OCI-LY7 (cell line): ENCODE data around the gene NTM. TPM values are rescaled to one million over a fixed set of nuclear protein-coding genes. Genes with fewer than 3 reads are reported as not detected.

Experiments
- BruUV-seq: library from RNA; stranded (reverse); fragments of 400-500 nt; replicated peaks from 2 replicates; lab custom pipeline; 2021; lab: Mats Ljungman, UMichigan
- CTCF ChIA-PET: fragments of 300-600 bp; sonication (Branson Sonifier 250); formaldehyde crosslinking; loops from one replicate; lab custom pipeline; 2022; ENCODE audit warnings: antibody characterized with exemption; ENCODE audit not compliant: unreplicated experiment; lab: Charles Lee
- POLR2A ChIA-PET: fragments of 300-600 bp; sonication (Branson Sonifier 250); formaldehyde crosslinking; loops from one replicate; lab custom pipeline; 2022; ENCODE audit warnings: antibody characterized with exemption; lab: Charles Lee
- DNase-seq: peaks from one replicate; pipeline ENCODE4 v3.0.0-alpha.2; 2015; ENCODE audit warnings: low spot score
- H2AFZ ChIP-seq: fragments of 200-600 bp; sonication (generic), shearing (Covaris generic); 2 replicates; pipeline ENCODE4 v1.6.1; 2014; ENCODE audit warnings: mild to moderate bottlenecking, antibody characterized with exemption, low read length, moderate library complexity
- H3K27ac ChIP-seq: fragments of 200-600 bp; sonication (generic); 2 replicates; pipeline ENCODE4 v1.5.1; 2014; ENCODE audit warnings: mixed run types, low read depth, mild to moderate bottlenecking, moderate library complexity, low read length, inconsistent platforms; ENCODE audit not compliant: poor library complexity, severe bottlenecking
- H3K36me3 ChIP-seq: fragments of 200-600 bp; sonication (generic); 2 replicates; pipeline ENCODE4 v1.6.1; 2014; ENCODE audit warnings: mild to moderate bottlenecking, antibody characterized with exemption, low read length, moderate library complexity, mixed read lengths; ENCODE audit not compliant: insufficient read depth
- H3K4me1 ChIP-seq: fragments of 200-600 bp; sonication (generic); 2 replicates; pipeline ENCODE4 v1.5.1; 2014; ENCODE audit warnings: mild to moderate bottlenecking, low read length; ENCODE audit not compliant: insufficient read depth, poor library complexity, severe bottlenecking
- H3K4me2 ChIP-seq: fragments of 200-600 bp; sonication (generic); 2 replicates; pipeline ENCODE4 v1.6.1; 2014; ENCODE audit warnings: mild to moderate bottlenecking, low read length
- H3K4me3 ChIP-seq: fragments of 200-600 bp; sonication (generic); 2 replicates; pipeline ENCODE4 v1.5.1; 2014; ENCODE audit warnings: mild to moderate bottlenecking, low read depth, low read length; ENCODE audit not compliant: poor library complexity, severe bottlenecking
- H3K79me2 ChIP-seq: fragments of 200-600 bp; sonication (generic); 2 replicates; pipeline ENCODE4 v1.6.1; 2016; ENCODE audit warnings: low read depth, mild to moderate bottlenecking, low read length, moderate library complexity, mixed read lengths; ENCODE audit not compliant: insufficient read depth
- H3K9me2 ChIP-seq: fragments of 200-600 bp; sonication (generic); 2 replicates; pipeline ENCODE4 v1.6.1; 2016; ENCODE audit warnings: mild to moderate bottlenecking, low read length, mixed read lengths; ENCODE audit not compliant: insufficient read depth
- H3K9me3 ChIP-seq: fragments of 200-600 bp; sonication (generic); 2 replicates; pipeline ENCODE4 v1.6.1; 2014; ENCODE audit warnings: mild to moderate bottlenecking, mixed run types, low read length, mixed read lengths
- H4K20me1 ChIP-seq: fragments of 200-600 bp; sonication (generic); 2 replicates; pipeline ENCODE4 v1.6.1; 2014; ENCODE audit warnings: mild to moderate bottlenecking, antibody characterized with exemption, low read length, moderate library complexity, mixed read lengths; ENCODE audit not compliant: insufficient read depth
- CTCF ChIP-seq: fragments of 200-600 bp; sonication (generic); conservative IDR thresholded peaks from 2 replicates; pipeline ENCODE4 v1.5.1; 2014; ENCODE audit warnings: mild to moderate bottlenecking, antibody characterized with exemption, low read length, moderate library complexity, mixed read lengths
- EZH2phosphoT487 ChIP-seq: fragments of 200-600 bp; sonication (generic); IDR thresholded peaks from 2 replicates; pipeline ENCODE4 v1.6.1; 2018; ENCODE audit warnings: low read depth, borderline replicate concordance, mild to moderate bottlenecking, mixed run types, antibody characterized with exemption, low read length, moderate library complexity, mixed read lengths
- intact Hi-C: fragments of 100-400 bp; cut with micrococcal nuclease; formaldehyde crosslinking; loops from one replicate; pipeline ENCODE4 v1.10.0; 2022; ENCODE audit not compliant: unreplicated experiment
- total RNA-seq, 2 experiments: library from RNA; depleted of rRNA in 1 of 2; stranded (reverse); fragments of >200 nt in 1 of 2; shearing (Covaris generic) in 1 of 2; gene quantifications; 2 replicates each; pipeline ENCODE4 v1.2.3, GENCODE V29; 2014 to 2022

The NTM gene
- total RNA-seq, 2 experiments from 2014 or later = not detected

GRCh38 chr11:131739243-131739882, 368.9 kb downstream of the NTM start:
- Histone ChIP-seq H3K4me1 (no peaks in the 10 kb centered on the region), H3K36me3 (no peaks in the 10 kb centered on the region), H3K4me3 (no peak overlapping the region), H4K20me1 (no peaks in the 10 kb centered on the region), H3K27ac (no peak overlapping the region), H3K4me2 (no peak overlapping the region), H3K79me2 (no peaks in the 10 kb centered on the region), H3K9me3 (no peaks in the 10 kb centered on the region), H3K9me2 (no peaks in the 10 kb centered on the region), H2AFZ (no peak overlapping the region)
- DNase-seq = no peak
- ChIA-PET CTCF (no interaction called here), POLR2A (no interaction called here)
- TF ChIP-seq EZH2phosphoT487 = no peak
- TF ChIP-seq CTCF = no peak
- no TSS peak for BruUV-seq
- intact Hi-C loops = no loop called here

DNA sequence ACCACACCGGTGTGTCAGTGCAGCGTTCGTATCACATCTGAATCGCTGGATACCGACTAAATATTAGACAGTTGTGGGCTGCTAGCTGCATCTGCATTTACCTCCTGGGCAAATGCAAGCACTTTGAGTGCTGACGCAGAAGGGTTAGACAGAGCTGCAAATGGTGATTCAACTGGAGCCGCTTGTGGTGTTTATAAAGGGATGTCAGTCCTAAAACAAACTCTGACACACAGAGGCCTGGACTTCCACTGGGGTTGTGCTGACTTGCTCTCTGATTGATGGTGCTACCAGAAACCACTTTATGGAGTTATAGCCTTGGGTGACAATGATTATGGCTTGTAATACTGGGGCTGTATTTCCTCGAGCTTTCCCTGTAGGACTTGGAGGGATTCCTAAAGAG, 374.4 kb downstream of the NTM start:
- no peaks in the 10 kb centered on the region for H3K79me2 ChIP-seq
- H4K20me1 ChIP-seq = no peaks in the 10 kb centered on the region
- POLR2A ChIA-PET = no interaction called here
- no peak for DNase-seq
- no peaks in the 10 kb centered on the region for H3K9me3 ChIP-seq
- H3K36me3 ChIP-seq = no peaks in the 10 kb centered on the region
- CTCF ChIA-PET = no interaction called here
- no peak overlapping the region for H3K4me3 ChIP-seq
- no peak overlapping the region for H2AFZ ChIP-seq
- no TSS peak for BruUV-seq
- H3K4me2 ChIP-seq = no peak overlapping the region
- intact Hi-C loops = no loop called here
- no peaks in the 10 kb centered on the region for H3K9me2 ChIP-seq
- H3K4me1 ChIP-seq = no peaks in the 10 kb centered on the region
- no peak for TF ChIP-seq EZH2phosphoT487
- no peak for TF ChIP-seq CTCF
- no peak overlapping the region for H3K27ac ChIP-seq

DNA sequence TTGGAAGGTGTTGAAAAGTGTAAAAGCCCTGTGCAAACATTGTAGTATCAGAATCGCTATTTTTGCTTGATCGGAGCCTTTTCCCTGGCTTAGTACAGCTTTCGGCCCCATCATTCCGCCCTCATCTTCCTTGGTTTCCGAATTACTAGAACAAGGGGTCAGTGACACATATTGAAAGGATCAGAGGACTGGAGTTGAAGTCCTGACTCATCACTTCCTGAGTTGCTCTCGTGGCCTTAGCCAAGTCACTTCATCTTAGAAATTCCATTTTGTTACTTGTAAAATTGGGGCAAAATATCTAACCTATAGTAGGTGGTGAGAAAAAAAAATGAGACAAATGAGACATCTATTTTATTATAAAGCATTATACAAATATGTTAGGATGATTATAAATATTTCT, 375.0 kb downstream of the NTM start:
- CTCF ChIA-PET = no interaction called here

More for the DNA sequence above, 375.0 kb downstream of the NTM start:
- no peaks in the 10 kb centered on the region for H3K9me2 ChIP-seq
- no peak overlapping the region for H2AFZ ChIP-seq
- DNase-seq = no peak
- no peaks in the 10 kb centered on the region for H3K79me2 ChIP-seq
- TF ChIP-seq CTCF = no peak
- no TSS peak for BruUV-seq
- no peaks in the 10 kb centered on the region for H3K9me3 ChIP-seq
- H3K36me3 ChIP-seq = no peaks in the 10 kb centered on the region
- H3K4me3 ChIP-seq = no peak overlapping the region
- H3K4me2 ChIP-seq = no peak overlapping the region
- H3K27ac ChIP-seq = no peak overlapping the region
- intact Hi-C loops = no loop called here
- POLR2A ChIA-PET = no interaction called here
- no peaks in the 10 kb centered on the region for H3K4me1 ChIP-seq
- no peaks in the 10 kb centered on the region for H4K20me1 ChIP-seq
